ENCODE data around the gene UNC5A. TPM values are rescaled to one million over a fixed set of nuclear protein-coding genes. Genes with fewer than 3 reads are reported as not detected.

The UNC5A gene
- total RNA-seq, 1 experiment from 2014 or later: 0.13 TPM

DNA sequence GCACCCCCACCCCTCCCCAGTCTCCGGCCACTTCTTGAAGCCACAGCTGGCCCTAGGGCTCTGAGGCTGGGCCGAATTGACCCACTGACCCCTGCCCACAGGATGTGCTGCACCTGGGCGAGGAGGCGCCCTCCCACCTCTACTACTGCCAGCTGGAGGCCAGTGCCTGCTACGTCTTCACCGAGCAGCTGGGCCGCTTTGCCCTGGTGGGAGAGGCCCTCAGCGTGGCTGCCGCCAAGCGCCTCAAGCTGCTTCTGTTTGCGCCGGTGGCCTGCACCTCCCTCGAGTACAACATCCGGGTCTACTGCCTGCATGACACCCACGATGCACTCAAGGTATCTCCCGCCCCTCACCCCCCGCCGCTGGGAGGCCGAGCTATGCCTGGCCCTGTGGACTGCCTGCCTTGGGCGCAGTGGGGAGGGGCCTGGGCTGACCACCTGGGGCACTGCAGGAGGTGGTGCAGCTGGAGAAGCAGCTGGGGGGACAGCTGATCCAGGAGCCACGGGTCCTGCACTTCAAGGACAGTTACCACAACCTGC is 67.5 kb downstream of the UNC5A start:
- TF ChIP-seq SIN3A (IDR thresholded peaks at IDR 0.05; ENCODE audit: borderline replicate concordance, insufficient read depth, low read depth, low read length): no peak
- TF ChIP-seq POLR2AphosphoS5 (IDR thresholded peaks at IDR 0.05; ENCODE audit: low read depth, low read length): no peak
- TF ChIP-seq, protein P1, sequence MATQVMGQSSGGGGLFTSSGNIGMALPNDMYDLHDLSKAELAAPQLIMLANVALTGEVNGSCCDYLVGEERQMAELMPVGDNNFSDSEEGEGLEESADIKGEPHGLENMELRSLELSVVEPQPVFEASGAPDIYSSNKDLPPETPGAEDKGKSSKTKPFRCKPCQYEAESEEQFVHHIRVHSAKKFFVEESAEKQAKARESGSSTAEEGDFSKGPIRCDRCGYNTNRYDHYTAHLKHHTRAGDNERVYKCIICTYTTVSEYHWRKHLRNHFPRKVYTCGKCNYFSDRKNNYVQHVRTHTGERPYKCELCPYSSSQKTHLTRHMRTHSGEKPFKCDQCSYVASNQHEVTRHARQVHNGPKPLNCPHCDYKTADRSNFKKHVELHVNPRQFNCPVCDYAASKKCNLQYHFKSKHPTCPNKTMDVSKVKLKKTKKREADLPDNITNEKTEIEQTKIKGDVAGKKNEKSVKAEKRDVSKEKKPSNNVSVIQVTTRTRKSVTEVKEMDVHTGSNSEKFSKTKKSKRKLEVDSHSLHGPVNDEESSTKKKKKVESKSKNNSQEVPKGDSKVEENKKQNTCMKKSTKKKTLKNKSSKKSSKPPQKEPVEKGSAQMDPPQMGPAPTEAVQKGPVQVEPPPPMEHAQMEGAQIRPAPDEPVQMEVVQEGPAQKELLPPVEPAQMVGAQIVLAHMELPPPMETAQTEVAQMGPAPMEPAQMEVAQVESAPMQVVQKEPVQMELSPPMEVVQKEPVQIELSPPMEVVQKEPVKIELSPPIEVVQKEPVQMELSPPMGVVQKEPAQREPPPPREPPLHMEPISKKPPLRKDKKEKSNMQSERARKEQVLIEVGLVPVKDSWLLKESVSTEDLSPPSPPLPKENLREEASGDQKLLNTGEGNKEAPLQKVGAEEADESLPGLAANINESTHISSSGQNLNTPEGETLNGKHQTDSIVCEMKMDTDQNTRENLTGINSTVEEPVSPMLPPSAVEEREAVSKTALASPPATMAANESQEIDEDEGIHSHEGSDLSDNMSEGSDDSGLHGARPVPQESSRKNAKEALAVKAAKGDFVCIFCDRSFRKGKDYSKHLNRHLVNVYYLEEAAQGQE (IDR thresholded peaks at IDR 0.05; ENCODE audit: insufficient read depth in 1 of 2, low read depth in 2 of 2, low read length in 1 of 2): no peak
- TF ChIP-seq CTCF (IDR thresholded peaks at IDR 0.05): no peak
- TF ChIP-seq TCF7L2 (IDR thresholded peaks at IDR 0.05; ENCODE audit: low read depth, low read length): no peak
- intact Hi-C loops (cut with micrococcal nuclease; ENCODE audit: unreplicated experiment) (no loop called here), in situ Hi-C loops (cut with HindIII; ENCODE audit: low pct_unique_long_range_greater_than_20kb, low sequenced_read_pairs) (no loop called here)
- H3K4me1 ChIP-seq (ENCODE audit: control insufficient read depth, insufficient read depth, low read length): no peaks in the 10 kb centered on the region
- no TSS peak for BruUV-seq (replicated peaks)
- no peak overlapping the region for H3K27ac ChIP-seq (ENCODE audit: low read length)
- no peaks in the 10 kb centered on the region for H3K9me3 ChIP-seq (ENCODE audit: control insufficient read depth, insufficient read depth, low read depth, low read length)
- no peaks in the 10 kb centered on the region for H3K36me3 ChIP-seq (ENCODE audit: control insufficient read depth, insufficient read depth, low read length)
- DNase-seq (ENCODE audit: low read depth, low spot score) (no peak), ATAC-seq (no peak)
- no peak overlapping the region for H3K4me3 ChIP-seq (ENCODE audit: low read depth in 2 of 2, low read length in 2 of 2)
- ChIA-PET POLR2A (no interaction called here), CTCF (no interaction called here)
- H3K27me3 ChIP-seq (ENCODE audit: control insufficient read depth, insufficient read depth, low read length): no peaks in the 10 kb centered on the region

DNA sequence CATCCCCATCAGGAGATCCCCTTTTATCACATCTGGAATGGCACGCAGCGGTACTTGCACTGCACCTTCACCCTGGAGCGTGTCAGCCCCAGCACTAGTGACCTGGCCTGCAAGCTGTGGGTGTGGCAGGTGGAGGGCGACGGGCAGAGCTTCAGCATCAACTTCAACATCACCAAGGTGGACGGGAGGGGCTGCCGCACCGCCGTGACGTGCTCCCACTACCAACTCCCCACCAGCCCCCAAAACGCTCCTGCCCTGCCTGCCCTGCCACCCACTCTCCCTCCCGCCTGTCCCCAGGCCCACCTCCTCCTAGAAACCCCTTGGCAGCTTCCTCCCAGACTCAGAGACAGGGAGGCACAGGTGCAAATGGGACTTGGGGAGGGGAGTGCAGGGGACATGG is 68.1 kb downstream of the UNC5A start:
- no peaks in the 10 kb centered on the region for H3K27me3 ChIP-seq (ENCODE audit: control insufficient read depth, insufficient read depth, low read length)
- no peak overlapping the region for H3K27ac ChIP-seq (ENCODE audit: low read length)
- intact Hi-C loops (cut with micrococcal nuclease; ENCODE audit: unreplicated experiment) (no loop called here), in situ Hi-C loops (cut with HindIII; ENCODE audit: low pct_unique_long_range_greater_than_20kb, low sequenced_read_pairs) (no loop called here)
- H3K4me1 ChIP-seq (ENCODE audit: control insufficient read depth, insufficient read depth, low read length): no peaks in the 10 kb centered on the region
- DNase-seq (ENCODE audit: low read depth, low spot score): no peak
- ChIA-PET CTCF (no interaction called here), POLR2A (no interaction called here)
- H3K9me3 ChIP-seq (ENCODE audit: control insufficient read depth, insufficient read depth, low read depth, low read length): no peaks in the 10 kb centered on the region
- no peaks in the 10 kb centered on the region for H3K36me3 ChIP-seq (ENCODE audit: control insufficient read depth, insufficient read depth, low read length)
- H3K4me3 ChIP-seq (ENCODE audit: low read depth in 2 of 2, low read length in 2 of 2): no peak overlapping the region
- BruUV-seq (replicated peaks): no TSS peak
- TF ChIP-seq POLR2AphosphoS5 (IDR thresholded peaks at IDR 0.05; ENCODE audit: low read depth, low read length) (no peak), TCF7L2 (IDR thresholded peaks at IDR 0.05; ENCODE audit: low read depth, low read length) (no peak), CTCF (IDR thresholded peaks at IDR 0.05) (no peak), SIN3A (IDR thresholded peaks at IDR 0.05; ENCODE audit: borderline replicate concordance, insufficient read depth, low read depth, low read length) (no peak)
- TF ChIP-seq, protein P1 (IDR thresholded peaks at IDR 0.05; ENCODE audit: insufficient read depth in 1 of 2, low read depth in 2 of 2, low read length in 1 of 2): no peak
- no peak for ATAC-seq
